Germinal center (tissue), 1 donor: ENCODE results near the gene MRNIP.

Experiments used
- DNase-seq: peaks from one replicate; pipeline ENCODE4 v3.0.0; 2012; ENCODE audit warnings: mixed read lengths, low spot score

MRNIP gene, protein sequence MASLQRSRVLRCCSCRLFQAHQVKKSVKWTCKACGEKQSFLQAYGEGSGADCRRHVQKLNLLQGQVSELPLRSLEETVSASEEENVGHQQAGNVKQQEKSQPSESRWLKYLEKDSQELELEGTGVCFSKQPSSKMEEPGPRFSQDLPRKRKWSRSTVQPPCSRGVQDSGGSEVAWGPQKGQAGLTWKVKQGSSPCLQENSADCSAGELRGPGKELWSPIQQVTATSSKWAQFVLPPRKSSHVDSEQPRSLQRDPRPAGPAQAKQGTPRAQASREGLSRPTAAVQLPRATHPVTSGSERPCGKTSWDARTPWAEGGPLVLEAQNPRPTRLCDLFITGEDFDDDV

DNA sequence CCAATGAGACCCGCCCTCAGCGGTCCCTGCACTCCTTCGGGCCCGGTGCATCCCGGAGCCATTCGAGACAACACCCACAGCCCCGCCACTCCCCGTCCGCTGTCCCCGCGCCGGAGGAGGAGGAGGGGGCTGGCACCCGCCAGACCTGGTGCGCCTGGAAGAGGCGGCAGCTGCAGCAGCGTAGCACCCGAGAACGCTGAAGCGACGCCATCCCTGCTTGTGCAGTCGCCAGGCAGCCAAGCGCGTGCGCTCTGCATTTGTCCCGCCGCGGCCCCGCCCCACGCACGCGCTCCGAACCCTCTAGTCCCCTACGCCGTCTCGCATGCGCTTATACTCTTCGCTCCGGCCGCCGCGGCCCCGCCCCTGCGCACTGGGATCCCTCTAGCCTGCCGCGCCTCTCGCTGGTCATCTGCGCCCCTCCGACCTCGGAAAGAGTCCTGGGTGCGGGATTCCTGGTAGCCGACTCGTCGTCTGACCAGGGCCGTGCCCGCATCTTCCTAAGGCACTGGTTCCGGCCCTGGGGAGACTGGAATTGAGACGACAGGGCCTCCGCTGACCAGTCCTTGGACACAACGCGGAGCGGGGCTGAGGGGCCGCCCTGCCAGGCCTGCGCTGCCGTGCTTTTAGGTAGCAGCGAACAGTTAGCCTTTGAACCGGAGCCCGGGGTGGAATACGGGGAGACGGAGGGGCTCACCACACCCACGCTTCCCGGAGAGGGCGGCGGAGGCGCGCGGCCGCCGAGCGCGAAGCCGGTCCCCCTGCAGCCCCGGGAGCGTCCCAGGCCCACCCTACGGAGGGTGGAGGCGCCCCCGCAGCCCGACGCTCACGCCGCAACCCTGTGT is at the start of gene MRNIP:
MRNIP (minus strand) TSS at position 232 of the 842 bp plus-strand sequence; CDS start at position 211, 21 bp downstream.
- DNase-seq = peak; percentile 92

- peak; percentile 79 for DNase-seq
Measured at GRCh38 chr5:179907556-179908324, 49.1 kb upstream of the MRNIP start, which contains the start of gene TBC1D9B. Gene TBC1D9B (minus strand): TSS chr5:179907897. CDS start chr5:179907821, 76 bp downstream.

- DNase-seq = peak; percentile 17
Measured at GRCh38 chr5:179906795-179907555, 48.4 kb upstream of the MRNIP start.

GRCh38 chr5:179906294-179906794 is 47.7 kb upstream of the MRNIP start:
- DNase-seq = no peak

- no peak for DNase-seq
Measured at GRCh38 chr5:179905161-179905560, 46.5 kb upstream of the MRNIP start.

DNA sequence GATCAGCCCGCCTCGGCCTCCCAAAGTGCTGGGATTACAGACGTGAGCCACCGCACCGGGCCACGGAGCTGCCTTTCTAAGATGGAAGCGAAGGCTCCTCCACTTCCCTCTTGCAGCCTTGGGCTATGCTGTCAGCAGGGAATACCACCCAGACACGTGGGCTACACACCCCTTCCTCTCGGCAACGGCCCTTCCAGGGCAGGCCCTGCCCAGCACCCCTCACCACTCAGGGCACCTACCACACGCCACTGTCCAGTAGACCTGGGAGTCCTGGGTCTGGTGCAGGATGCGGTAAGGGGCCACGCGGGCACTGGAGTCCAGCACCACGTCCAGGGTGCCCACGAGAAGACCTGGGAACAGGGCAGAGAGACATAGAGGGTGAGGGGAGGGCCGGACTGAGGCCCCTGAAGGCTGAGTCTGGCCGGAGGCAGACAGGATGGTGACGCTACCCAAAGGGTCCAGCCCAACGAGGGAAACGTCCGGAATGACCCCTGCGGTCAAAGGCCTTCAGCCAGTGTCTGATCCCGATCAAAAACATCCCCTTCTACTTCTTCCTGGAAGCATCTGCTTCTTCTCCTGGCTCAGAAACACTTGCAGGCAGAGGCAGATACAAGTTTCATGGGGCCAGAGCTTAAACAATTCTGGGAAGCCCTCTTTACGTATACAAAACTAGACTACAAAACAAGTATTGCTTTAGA is 46.0 kb upstream of the MRNIP start:
- no peak for DNase-seq

GRCh38 chr5:179902763-179903158 is 44.1 kb upstream of the MRNIP start:
- DNase-seq = no peak

- DNase-seq = no peak
Measured at GRCh38 chr5:179901915-179902762, 43.5 kb upstream of the MRNIP start.

- DNase-seq = no peak
Measured at GRCh38 chr5:179901462-179901861, 42.8 kb upstream of the MRNIP start.

DNA sequence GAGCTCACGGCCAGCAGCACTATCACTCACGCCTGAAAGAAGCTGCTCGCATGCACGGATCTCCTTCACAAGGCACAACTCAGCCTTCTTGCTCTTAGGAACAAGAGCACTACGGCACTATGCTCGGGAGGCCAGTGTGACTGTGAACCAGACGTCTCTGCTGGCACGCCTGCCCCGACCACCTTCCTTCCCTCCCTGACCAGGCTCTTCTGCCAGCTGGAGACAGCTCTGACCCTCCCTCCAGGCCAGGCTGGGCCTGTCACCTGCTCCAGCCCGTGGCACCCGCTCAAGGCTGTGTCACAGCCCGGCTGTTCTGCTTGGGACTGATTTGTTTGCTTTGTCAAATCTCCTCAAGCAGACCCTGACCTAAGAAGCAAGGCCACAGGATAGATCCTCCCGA is 42.1 kb upstream of the MRNIP start:
- no peak for DNase-seq

- DNase-seq = no peak
Measured at GRCh38 chr5:179900206-179900605, 41.6 kb upstream of the MRNIP start.

DNA sequence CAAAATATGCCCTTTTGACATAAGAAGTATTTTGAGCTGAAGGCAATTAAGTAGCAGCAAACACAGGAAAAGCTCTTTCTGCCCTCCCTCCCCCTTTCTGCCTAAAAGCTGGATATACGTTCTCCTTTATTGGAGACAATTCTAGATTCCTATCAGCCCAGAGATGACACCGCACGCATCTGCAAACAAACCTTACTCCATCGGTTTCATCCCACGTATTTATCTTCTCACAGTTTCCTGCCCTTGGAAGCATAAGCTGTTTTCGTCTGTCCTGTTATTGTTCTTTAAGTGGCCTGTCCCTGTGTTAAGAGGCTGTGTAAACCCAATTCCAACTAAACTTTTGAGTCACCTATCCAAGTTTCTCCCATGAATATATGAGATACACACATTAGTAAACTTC is 37.2 kb upstream of the MRNIP start:
- DNase-seq = no peak

- no peak for DNase-seq
Measured at GRCh38 chr5:179893958-179894895, 35.6 kb upstream of the MRNIP start.

DNA sequence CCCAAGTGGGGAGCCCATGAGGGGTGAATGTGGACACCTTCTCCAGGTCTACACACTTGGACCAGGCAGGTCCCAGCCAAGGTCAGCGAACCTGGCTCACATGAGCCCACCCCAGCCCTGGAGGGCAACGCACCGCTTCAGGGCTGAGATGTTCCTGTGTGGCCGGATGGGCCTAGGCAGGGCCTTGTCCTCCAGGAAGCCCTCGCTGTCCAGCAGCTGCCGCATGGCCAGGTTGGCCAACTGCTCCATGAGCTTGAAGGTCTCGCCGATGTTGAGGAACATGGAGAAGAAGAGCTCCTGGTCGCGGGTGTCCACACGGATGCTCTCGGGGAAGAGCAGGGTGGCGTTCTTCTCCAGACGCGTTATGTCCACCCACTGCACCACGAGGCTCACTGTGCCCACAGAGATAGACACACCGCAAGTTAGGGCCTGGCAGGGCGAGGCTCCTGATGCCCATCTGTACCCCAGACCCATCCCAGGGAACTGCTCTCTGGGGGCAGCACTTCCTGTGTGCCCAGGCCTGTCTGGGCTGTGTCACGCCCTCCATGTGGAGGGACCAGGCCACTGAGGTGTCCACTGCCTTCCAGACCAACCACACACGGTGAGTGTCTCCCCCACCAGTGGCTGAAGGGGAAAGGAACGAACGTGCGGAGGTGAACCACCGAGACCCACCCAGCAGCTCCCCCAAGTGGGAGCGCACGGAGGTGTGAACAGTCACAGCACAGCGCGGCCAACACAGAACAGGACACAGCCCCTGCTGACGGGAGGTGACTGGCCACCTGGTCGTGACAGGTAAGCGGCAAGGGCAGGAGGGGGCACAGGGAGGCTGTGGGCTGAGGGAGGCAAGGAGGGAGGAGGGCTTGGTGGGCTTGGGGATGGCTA is 34.7 kb upstream of the MRNIP start:
- DNase-seq = no peak

DNA sequence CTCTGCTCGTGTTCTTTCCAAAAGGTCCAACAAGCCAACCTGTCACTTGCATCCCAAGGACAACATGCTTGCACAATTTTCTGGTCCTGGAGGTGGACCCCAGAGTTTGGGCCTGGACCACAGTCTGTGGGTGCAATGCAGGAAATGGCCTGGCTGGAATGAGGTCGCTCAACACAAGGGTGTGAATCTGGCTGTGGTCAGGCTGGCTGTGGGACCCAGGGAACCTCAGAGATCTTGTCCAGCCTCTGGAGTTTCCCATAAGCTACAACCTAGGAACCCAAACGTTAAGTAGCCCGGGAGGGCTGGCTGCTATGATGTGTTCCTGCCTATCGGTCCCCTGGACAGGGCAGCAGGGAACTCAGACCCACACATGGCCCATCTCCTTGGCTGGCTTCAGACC is 33.6 kb upstream of the MRNIP start:
- no peak for DNase-seq

DNA sequence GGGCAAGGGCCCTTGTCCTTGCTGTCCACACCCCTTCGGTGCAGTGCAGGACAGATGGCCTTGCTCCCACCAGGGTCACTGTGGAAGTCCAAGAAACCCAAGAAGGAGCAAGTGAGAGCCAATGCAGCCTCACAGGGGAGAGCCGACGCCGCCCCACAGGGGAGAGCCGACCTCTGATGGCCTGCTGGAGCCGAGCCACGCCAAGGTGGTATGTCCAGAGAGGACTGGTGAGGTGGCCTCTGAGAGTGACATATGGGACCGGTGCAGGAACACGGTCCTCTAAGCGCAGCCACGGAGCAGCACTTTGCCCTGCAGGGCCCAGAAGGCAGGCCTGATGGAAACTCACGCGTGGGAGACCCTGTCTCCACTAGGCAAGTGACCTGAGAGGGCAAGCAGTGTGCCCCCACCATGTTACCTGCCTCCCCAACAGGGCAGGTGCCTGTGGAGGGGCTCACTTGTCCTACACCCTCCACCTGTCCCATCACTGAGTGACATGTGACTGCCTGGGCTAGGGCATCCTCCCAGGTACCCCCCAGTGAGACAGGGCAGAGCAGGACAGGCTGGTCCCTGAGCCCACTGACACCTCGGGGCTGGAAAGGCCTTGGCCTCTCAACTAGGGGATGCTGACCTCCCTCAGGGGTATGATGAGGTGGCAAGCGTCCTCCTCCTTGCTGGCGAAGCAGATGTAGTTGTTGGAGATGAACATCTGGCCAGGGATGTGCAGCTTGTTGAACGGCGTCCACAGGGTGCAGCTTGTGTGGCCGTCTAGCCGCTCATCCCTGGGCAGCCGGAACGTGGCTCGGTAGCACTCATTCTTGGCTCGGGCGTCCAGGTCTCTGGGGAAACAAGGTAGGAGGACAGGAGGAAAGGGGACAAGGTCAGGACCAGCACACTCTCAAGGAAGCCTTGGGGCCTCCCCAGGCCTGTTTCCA is 32.4 kb upstream of the MRNIP start:
- no peak for DNase-seq

- no peak for DNase-seq
Measured at GRCh38 chr5:179889885-179890284, 31.3 kb upstream of the MRNIP start.
